Suppressor macrophage treated with lipopolysaccharide for 4 hours (primary cell): ENCODE measurements around the gene LILRA6.
A peak's percentile ranks its signal among the peaks of the same experiment; 100 is the strongest.
"Not testable (repeated sequence)": the region's sequence is repeated elsewhere in the genome, so short reads cannot be mapped to it uniquely, and the experiment has no call there.

Experiments used
- DNase-seq: peaks from one replicate; pipeline ENCODE4 v3.0.0-alpha.2; 2020

The LILRA6 gene

GRCh38 chr19:54206030-54206830 lies 36.4 kb downstream of the LILRA6 start:
- DNase-seq = peak; percentile 54

DNA sequence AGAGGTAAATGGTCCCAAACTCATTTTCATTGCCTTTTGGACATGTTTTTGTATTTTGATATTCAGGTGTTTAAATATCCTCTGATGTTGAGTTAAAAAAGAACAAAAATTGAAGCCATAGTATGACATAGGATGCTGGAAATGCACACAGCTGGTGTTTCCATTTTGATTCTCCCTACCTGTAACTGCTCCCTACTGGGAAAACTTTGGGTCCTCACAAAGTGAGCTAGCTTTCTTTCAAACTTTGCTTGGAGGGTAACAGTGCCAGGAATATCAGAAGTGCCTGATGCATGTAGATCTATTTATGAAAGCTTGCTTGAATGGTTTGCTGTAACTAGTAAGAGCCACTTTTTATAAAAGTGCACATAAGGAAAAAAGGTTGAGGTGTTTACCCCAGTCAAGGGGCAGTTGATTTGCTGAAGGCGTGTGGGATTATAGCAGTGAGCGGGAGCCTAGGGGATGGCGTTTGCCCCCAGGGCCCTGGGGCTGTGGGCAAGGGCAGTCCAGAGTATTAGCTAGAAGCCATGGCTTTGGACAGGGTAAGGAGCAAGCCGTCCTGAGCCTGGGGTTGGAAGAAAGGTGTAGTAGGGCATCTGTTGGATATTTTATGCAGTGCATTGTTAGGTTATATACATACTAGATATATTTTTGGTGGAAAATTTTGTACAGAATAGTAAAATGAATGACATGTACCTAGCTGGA lies 37.7 kb downstream of the LILRA6 start:
- DNase-seq = no peak

- no peak for DNase-seq
These were observed 39.4 kb downstream of the LILRA6 start for GRCh38 chr19:54203151-54203611.

DNA sequence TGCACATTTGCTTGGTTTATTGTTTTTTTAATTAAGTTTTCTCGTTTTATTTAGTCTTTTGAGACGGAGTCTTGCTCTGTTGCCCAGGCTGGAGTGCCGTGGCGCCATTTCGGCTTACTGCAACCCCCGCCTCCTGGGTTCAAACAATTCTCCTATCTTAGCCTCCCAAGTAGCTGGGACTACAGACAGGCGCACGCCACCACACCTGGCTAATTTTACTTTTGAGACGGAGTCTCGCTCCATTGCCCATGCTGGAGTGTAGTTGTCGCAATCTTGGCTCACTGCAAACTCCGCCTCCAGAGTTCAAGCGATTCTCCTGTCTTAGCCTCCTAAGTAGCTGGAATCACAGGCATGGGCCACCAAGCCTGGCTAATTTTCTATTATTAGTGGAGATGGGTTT lies 40.6 kb downstream of the LILRA6 start:
- no peak for DNase-seq

- DNase-seq = no peak
These were observed 41.4 kb downstream of the LILRA6 start for GRCh38 chr19:54201172-54201701.

DNA sequence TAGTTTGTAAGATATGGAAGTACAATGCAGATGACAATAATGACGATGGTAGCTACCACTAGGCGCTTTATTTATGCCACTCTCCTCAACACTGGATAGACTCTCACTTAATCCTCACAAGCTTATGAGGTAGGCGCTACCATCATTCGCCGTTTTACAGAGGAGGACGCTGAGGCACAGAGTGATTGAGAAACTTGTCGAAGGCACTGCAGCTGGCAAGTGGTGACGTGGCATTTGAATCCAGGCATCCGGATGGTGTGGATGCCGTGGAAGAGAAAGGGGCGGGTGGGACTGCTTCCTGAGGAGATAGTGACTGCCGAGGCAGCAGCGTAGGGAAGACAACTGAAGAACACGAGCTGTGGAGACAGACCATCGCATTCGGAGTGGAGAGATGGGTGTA lies 43.2 kb downstream of the LILRA6 start:
- no peak for DNase-seq

DNA sequence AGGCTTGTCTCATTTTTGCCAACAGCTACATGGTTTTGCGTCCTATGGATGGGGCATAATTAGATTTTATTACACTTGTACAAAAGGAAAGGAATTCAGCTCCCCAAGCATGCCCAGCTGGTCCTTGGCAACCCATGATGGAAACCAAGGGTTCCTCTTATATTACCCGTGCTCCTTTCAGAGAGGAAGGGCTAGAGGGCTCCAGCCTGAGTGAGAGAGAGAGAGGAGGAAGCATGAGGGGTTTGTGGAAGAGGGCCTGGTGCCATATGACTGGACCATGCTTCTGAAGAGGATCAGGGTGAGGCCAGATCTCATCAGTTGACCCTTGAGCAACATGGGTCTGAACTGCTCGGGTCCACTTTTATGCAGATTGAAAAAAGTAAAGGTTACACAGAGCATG lies 45.5 kb downstream of the LILRA6 start:
- DNase-seq = peak; percentile 37

- no peak for DNase-seq
These were observed 46.1 kb downstream of the LILRA6 start for GRCh38 chr19:54196536-54196935.

DNA sequence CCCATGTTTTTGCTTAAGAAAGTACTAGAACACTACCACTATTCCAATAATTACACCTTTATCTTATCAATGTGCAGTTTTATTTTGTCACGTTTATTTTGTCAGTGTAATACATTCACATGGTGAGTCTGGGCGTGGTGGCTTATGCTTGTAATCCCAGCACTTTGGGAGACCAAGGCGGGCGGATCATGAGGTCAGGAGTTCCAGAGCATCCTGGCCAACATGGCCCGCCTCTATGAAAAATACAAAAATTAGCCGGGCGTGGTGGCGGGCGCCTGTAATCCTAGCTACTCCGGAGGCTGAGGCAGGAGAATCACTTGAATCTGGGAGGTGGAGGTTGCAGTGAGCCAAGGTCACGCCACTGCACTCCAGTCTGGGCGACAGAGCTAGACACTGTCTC lies 48.1 kb downstream of the LILRA6 start:
- not testable (repeated sequence) for DNase-seq

DNA sequence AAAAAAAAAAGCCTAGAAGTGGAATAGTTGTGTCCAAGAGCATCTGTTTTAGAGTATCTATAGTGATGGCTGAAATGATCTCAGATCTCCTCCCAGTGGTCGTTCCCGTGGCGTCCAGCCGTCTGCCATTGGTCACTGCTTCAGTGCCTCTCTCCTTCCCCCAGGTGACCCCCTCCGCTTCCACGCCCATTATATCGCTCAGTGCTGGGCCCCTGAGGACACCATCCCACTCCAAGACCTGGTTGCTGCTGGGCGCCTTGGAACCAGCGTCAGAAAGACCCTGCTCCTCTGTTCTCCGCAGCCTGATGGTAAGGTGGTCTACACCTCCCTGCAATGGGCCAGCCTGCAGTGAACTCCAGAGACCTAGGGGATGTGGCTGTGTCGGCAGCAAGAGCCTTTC lies 49.6 kb downstream of the LILRA6 start:
- no peak for DNase-seq

GRCh38 chr19:54191811-54192453 lies 50.7 kb downstream of the LILRA6 start:
- DNase-seq = no peak

GRCh38 chr19:54191011-54191810 lies 51.4 kb downstream of the LILRA6 start, which contains the start of gene TSEN34:
Gene TSEN34 (plus strand): TSS chr19:54191308. CDS start chr19:54191365, 57 bp downstream.
- peak; percentile 95 for DNase-seq

DNA sequence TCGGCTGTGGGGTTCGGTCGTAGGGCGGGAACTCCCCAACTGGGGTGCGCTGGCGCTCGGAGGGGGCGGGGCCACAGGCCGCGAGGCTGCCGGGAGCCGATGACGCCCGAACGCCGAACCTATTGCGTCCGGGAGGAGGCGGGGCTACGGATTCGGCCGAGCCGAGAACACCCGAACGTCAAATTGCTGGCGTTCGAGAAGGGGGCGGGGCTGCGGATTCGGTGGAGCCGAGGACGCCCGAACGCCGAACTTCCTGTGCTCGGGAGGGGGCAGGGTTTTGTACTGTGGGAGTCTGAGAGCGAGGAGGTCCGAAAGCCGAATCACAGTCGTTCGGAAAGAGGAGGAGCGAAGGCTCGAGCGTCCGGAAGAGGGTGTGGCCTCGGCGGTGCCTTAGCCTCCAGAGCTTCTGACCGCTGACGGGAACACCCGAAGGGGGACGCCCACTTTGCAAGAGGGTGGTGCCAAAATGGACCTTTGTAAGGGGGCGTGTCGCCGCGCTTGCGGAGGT lies 52.0 kb downstream of the LILRA6 start:
- peak; percentile 100 for DNase-seq

- DNase-seq = peak; percentile 100
These were observed 52.7 kb downstream of the LILRA6 start for GRCh38 chr19:54189735-54190502.

GRCh38 chr19:54189145-54189734 lies 53.4 kb downstream of the LILRA6 start, which contains the start of gene MBOAT7:
Gene MBOAT7 (minus strand): TSS chr19:54189580. CDS start chr19:54188508, 1,072 bp downstream.
- no peak for DNase-seq

DNA sequence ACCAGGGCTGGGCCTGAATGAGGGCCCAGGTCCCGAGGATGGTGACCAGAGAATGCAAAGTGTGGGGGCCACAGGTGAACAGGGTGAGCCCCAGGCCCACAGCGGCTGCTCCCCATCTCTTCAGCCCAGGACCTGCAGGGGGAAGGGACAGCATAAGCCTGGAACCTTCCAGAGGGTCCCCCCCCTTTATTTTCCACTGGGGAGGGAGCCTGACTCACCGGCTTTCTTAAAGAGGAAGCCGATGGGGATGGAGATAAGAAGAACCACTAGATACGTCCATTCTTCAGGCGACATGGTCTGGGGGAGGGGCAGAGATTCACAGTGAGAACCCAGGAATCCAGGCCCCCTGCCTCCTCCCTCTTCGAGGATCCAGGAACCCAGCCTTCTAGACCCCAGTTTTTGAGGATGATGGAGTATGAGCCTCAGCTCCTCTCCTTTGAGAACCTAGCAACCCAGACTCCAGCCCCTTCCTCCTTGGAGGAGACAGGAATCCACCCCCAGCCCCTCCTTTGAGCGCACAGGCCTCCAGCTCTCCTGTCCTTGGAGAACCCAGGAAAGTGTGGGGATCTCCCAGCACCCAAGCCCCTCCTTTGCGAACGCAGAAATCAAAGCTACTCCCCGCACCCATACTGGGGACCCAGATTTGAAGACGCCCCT lies 54.2 kb downstream of the LILRA6 start:
- DNase-seq = peak; percentile 41

DNA sequence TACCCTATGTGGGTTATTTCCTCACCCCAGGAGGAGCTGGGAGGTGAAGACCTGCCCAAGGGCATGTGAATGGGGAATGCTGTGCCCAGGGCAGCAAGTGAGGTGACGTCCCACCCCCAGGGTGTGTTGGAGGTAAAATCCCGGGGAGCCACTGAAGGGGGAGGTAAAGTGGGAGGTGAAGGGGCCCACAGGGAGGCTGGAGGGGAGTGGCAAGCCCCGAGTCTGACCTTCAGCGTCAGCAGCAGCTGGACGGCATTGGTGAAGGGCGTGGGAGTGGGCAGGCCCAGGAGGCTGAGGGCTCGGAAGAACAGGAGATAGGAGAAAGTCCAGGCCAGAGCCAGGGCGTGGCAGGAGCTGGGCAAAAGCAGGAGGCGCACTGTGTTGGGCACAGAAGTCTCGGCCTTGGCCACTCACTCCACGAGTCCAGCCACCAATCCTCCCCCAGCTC lies 55.6 kb downstream of the LILRA6 start:
- DNase-seq = no peak
